Keratinocyte (primary cell): Measurements from ENCODE around the gene DALRD3. TPM values are rescaled to one million over a fixed set of nuclear protein-coding genes. Genes with fewer than 3 reads are reported as not detected.

ENCODE experiments used
- DNase-seq: peaks from one replicate; pipeline ENCODE4 v3.0.0-alpha.2; 2011; ENCODE audit warnings: low read depth, missing footprints, low spot score
- FAIRE-seq: peaks from 2 replicates; lab custom pipeline; 2011; peaks lifted over from hg19 to GRCh38; lab: Jason Lieb, UNC
- H2AFZ ChIP-seq: 2 replicates; pipeline ENCODE4 v1.6.0; 2012; ENCODE audit warnings: low read length, control low read depth, inconsistent platforms; ENCODE audit not compliant: control insufficient read depth
- H3K27ac ChIP-seq: 2 replicates; pipeline ENCODE4 v1.5.1; 2011; ENCODE audit warnings: low read length; ENCODE audit not compliant: control insufficient read depth, insufficient read depth
- H3K27me3 ChIP-seq: 3 replicates; pipeline ENCODE4 v1.6.0; 2011; ENCODE audit warnings: low read length; ENCODE audit not compliant: control insufficient read depth, insufficient read depth; ENCODE audit errors: extremely low read depth
- H3K36me3 ChIP-seq, 2 experiments: 2 replicates in 1 of 2; 3 replicates in 1 of 2; pipeline ENCODE4 v1.5.1; 2011; ENCODE audit warnings: low read length in 2 of 2, mild to moderate bottlenecking in 1 of 2; ENCODE audit not compliant: control insufficient read depth in 2 of 2, insufficient read depth in 2 of 2; ENCODE audit errors: extremely low read depth in 1 of 2
- H3K4me1 ChIP-seq: 3 replicates; pipeline ENCODE4 v1.5.1; 2011; ENCODE audit warnings: low read length; ENCODE audit not compliant: control insufficient read depth, insufficient read depth; ENCODE audit errors: extremely low read depth
- H3K4me2 ChIP-seq: 3 replicates; pipeline ENCODE4 v1.6.0; 2011; ENCODE audit warnings: low read depth, low read length; ENCODE audit not compliant: control insufficient read depth, insufficient read depth; ENCODE audit errors: extremely low read depth
- H3K4me3 ChIP-seq, 3 experiments: fragments of 200-600 bp in 1 of 3; sonication (generic) in 1 of 3; 2 replicates in 2 of 3; 3 replicates in 1 of 3; pipeline ENCODE4 v1.5.1; 2011 to 2016; ENCODE audit warnings: low read length in 3 of 3, mild to moderate bottlenecking in 3 of 3, control low read depth in 2 of 3, inconsistent platforms in 1 of 3, low read depth in 1 of 3, mixed read lengths in 1 of 3, mixed run types in 1 of 3, moderate library complexity in 1 of 3; ENCODE audit not compliant: control insufficient read depth in 2 of 3, insufficient read depth in 2 of 3; ENCODE audit errors: extremely low read depth in 1 of 3
- H3K79me2 ChIP-seq: 2 replicates; pipeline ENCODE4 v1.6.0; 2012; ENCODE audit warnings: low read length; ENCODE audit not compliant: control insufficient read depth, insufficient read depth
- H3K9ac ChIP-seq: 3 replicates; pipeline ENCODE4 v1.6.0; 2011; ENCODE audit warnings: low read length; ENCODE audit not compliant: control insufficient read depth, insufficient read depth; ENCODE audit errors: extremely low read depth
- H3K9me1 ChIP-seq: 3 replicates; pipeline ENCODE4 v1.6.0; 2011; ENCODE audit warnings: low read length; ENCODE audit not compliant: control insufficient read depth, insufficient read depth; ENCODE audit errors: extremely low read depth
- H3K9me3 ChIP-seq: 2 replicates; pipeline ENCODE4 v1.5.1; 2012; ENCODE audit warnings: low read depth, low read length; ENCODE audit not compliant: control insufficient read depth
- H4K20me1 ChIP-seq: 3 replicates; pipeline ENCODE4 v1.6.0; 2011; ENCODE audit warnings: low read length; ENCODE audit not compliant: control insufficient read depth, insufficient read depth; ENCODE audit errors: extremely low read depth
- CTCF ChIP-seq, 3 experiments: IDR thresholded peaks in 1 of 3; conservative IDR thresholded peaks in 1 of 3; optimal IDR thresholded peaks in 1 of 3; 2 replicates in 2 of 3; 3 replicates in 1 of 3; pipeline versions ENCODE3 to v1.5.1; 2011; ENCODE audit warnings: low read length in 3 of 3, mild to moderate bottlenecking in 3 of 3, moderate library complexity in 2 of 3, control low read depth in 1 of 3, inconsistent platforms in 1 of 3; ENCODE audit not compliant: insufficient read depth in 2 of 3; ENCODE audit errors: extremely low read depth in 1 of 3
- EZH2 ChIP-seq: IDR thresholded peaks from one replicate; pipeline ENCODE4 v1.6.1; 2012; ENCODE audit warnings: inconsistent platforms, mild to moderate bottlenecking, low read length, moderate library complexity
- dilution Hi-C: fragments of 300-500 bp; cut with MboI; formaldehyde crosslinking; loops from one replicate; pipeline ENCODE4 v1.7.0; 2020; ENCODE audit warnings: low sequenced_read_pairs; ENCODE audit not compliant: extremely low pct_ligation_motif_present
- polyA plus RNA-seq, 5 experiments: library from polyadenylated mRNA; depleted of rRNA in 3 of 5; stranded (reverse) in 3 of 5; stranded (forward) in 1 of 5; unstranded in 1 of 5; fragments of >200 nt; gene quantifications; 1 replicate in 1 of 5; 2 replicates in 3 of 5; 3 replicates in 1 of 5; pipeline versions ENCODE4 v1.2.1 to v1.2.3, GENCODE V29; 2011 to 2012; ENCODE audit warnings: missing spikeins in 2 of 5, low read depth in 1 of 5, low replicate concordance in 1 of 5

DALRD3 gene
- polyA plus RNA-seq, 1 donor (not counting 4 experiments of a cell fraction or from before 2014, with no cell fraction given): 33.7 TPM

- H3K4me3 ChIP-seq: no peak overlapping the region
- no peaks in the 10 kb centered on the region for H3K79me2 ChIP-seq
- no peaks in the 10 kb centered on the region for H3K9me3 ChIP-seq
- H3K27me3 ChIP-seq: no peaks in the 10 kb centered on the region
- no peak for TF ChIP-seq EZH2
- TF ChIP-seq CTCF (optimal IDR thresholded peaks at IDR 0.05 in 1 of 3, IDR thresholded peaks at IDR 0.05 in 1 of 3, conservative IDR thresholded peaks at IDR 0.05 in 1 of 3; ENCODE audit: extremely low read depth in 1 of 3, insufficient read depth in 2 of 3, low read length in 3 of 3): no peak
- H3K9me1 ChIP-seq: no peaks in the 10 kb centered on the region
- no peak for DNase-seq
- H3K27ac ChIP-seq: no peak overlapping the region
- dilution Hi-C loops: no loop called here
- no peak overlapping the region for H2AFZ ChIP-seq
- H3K9ac ChIP-seq: no peak overlapping the region
- H4K20me1 ChIP-seq: no peaks in the 10 kb centered on the region
- peaks cover 52 to 66% of the 10 kb centered on the region in 2 experiments for H3K36me3 ChIP-seq
- no peaks in the 10 kb centered on the region for H3K4me1 ChIP-seq
- no peak for FAIRE-seq
- H3K4me2 ChIP-seq: no peak overlapping the region
Measured at GRCh38 chr3:48979451-48979850, 38.9 kb downstream of the DALRD3 start.

GRCh38 chr3:48974076-48974864, 44.1 kb downstream of the DALRD3 start:
- FAIRE-seq: no peak
- peaks cover 8% of the 10 kb centered on the region for H3K4me1 ChIP-seq
- H3K4me2 ChIP-seq: no peak overlapping the region
- TF ChIP-seq CTCF (optimal IDR thresholded peaks at IDR 0.05 in 1 of 3, IDR thresholded peaks at IDR 0.05 in 1 of 3, conservative IDR thresholded peaks at IDR 0.05 in 1 of 3; ENCODE audit: extremely low read depth in 1 of 3, insufficient read depth in 2 of 3, low read length in 3 of 3): no peak
- TF ChIP-seq EZH2: no peak
- no peaks in the 10 kb centered on the region for H3K9me3 ChIP-seq
- H3K27me3 ChIP-seq: no peaks in the 10 kb centered on the region
- H3K9ac ChIP-seq: no peak overlapping the region
- no peak for DNase-seq
- H4K20me1 ChIP-seq: no peaks in the 10 kb centered on the region
- peaks cover 42 to 50% of the 10 kb centered on the region in 2 experiments for H3K36me3 ChIP-seq
- dilution Hi-C loops: no loop called here
- H3K27ac ChIP-seq: no peak overlapping the region
- H3K9me1 ChIP-seq: no peaks in the 10 kb centered on the region
- no peaks in the 10 kb centered on the region for H3K79me2 ChIP-seq
- no peak overlapping the region for H2AFZ ChIP-seq
- no peak overlapping the region for H3K4me3 ChIP-seq
